ENCODE measurements around the gene KCNA2.

The KCNA2 gene

GRCh38 chr1:110628323-110629105, 22.4 kb upstream of the KCNA2 start:
- Histone ChIP-seq H3K4me3 (ENCODE audit: low read depth in 1 of 5, low read length in 5 of 5) (no peak overlapping the region), H3K9me3 (ENCODE audit: control insufficient read depth in 5 of 5, low read length in 5 of 5) (no peaks in the 10 kb centered on the region), H3K27me3 (ENCODE audit: control insufficient read depth in 5 of 5, insufficient read depth in 4 of 5, low read length in 5 of 5) (peaks cover 0 to 6% (median 3%) of the 10 kb centered on the region in 5 donors), H3K4me1 (ENCODE audit: control insufficient read depth in 5 of 5, insufficient read depth in 5 of 5, low read length in 5 of 5) (peaks cover 0 to 7% (median 0%) of the 10 kb centered on the region in 5 donors), H3K36me3 (ENCODE audit: control insufficient read depth in 5 of 5, insufficient read depth in 5 of 5, low read length in 5 of 5) (no peaks in the 10 kb centered on the region), H3K9ac (ENCODE audit: low read length in 5 of 5) (no peak overlapping the region), H3K27ac (ENCODE audit: low read depth, low read length) (no peak overlapping the region)

GRCh38 chr1:110627764-110628163, 21.6 kb upstream of the KCNA2 start:
- Histone ChIP-seq H3K9me3 (ENCODE audit: control insufficient read depth in 5 of 5, low read length in 5 of 5) (no peaks in the 10 kb centered on the region), H3K4me1 (ENCODE audit: control insufficient read depth in 5 of 5, insufficient read depth in 5 of 5, low read length in 5 of 5) (peaks cover 0 to 7% (median 0%) of the 10 kb centered on the region in 5 donors), H3K36me3 (ENCODE audit: control insufficient read depth in 5 of 5, insufficient read depth in 5 of 5, low read length in 5 of 5) (no peaks in the 10 kb centered on the region), H3K27me3 (ENCODE audit: control insufficient read depth in 5 of 5, insufficient read depth in 4 of 5, low read length in 5 of 5) (peaks cover 0 to 6% (median 3%) of the 10 kb centered on the region in 5 donors), H3K27ac (ENCODE audit: low read depth, low read length) (no peak overlapping the region), H3K4me3 (ENCODE audit: low read depth in 1 of 5, low read length in 5 of 5) (no peak overlapping the region), H3K9ac (ENCODE audit: low read length in 5 of 5) (no peak overlapping the region)

DNA sequence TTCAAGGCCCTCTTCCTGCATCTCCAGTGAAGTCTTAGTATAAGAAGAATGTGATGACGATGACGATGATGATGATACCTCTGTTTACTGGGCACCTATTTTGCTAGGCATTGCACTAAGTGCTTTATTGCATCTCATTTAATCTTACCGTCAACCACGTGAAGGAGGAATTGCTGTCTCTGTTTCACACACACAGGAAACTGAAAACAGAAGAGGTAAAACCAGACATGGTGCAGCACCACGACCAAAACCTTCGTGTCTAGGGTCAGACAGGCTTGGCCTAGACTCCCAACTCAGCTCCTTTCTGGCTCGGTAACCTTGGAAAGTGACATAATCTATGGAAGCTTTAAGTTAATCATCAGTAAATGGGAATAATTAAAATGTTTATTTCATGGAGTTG, 20.7 kb upstream of the KCNA2 start:
- peaks cover 0 to 6% (median 2%) of the 10 kb centered on the region in 5 donors for H3K27me3 ChIP-seq (ENCODE audit: control insufficient read depth in 5 of 5, insufficient read depth in 4 of 5, low read length in 5 of 5)
- no peak overlapping the region for H3K9ac ChIP-seq (ENCODE audit: low read length in 5 of 5)
- no peak overlapping the region for H3K27ac ChIP-seq (ENCODE audit: low read depth, low read length)
- peaks cover 0 to 7% (median 0%) of the 10 kb centered on the region in 5 donors for H3K4me1 ChIP-seq (ENCODE audit: control insufficient read depth in 5 of 5, insufficient read depth in 5 of 5, low read length in 5 of 5)
- H3K9me3 ChIP-seq (ENCODE audit: control insufficient read depth in 5 of 5, low read length in 5 of 5): no peaks in the 10 kb centered on the region
- no peak overlapping the region for H3K4me3 ChIP-seq (ENCODE audit: low read depth in 1 of 5, low read length in 5 of 5)
- no peaks in the 10 kb centered on the region for H3K36me3 ChIP-seq (ENCODE audit: control insufficient read depth in 5 of 5, insufficient read depth in 5 of 5, low read length in 5 of 5)

- no peak overlapping the region for H3K27ac ChIP-seq (ENCODE audit: low read depth, low read length)
- no peak overlapping the region for H3K9ac ChIP-seq (ENCODE audit: low read length in 5 of 5)
- no peaks in the 10 kb centered on the region for H3K9me3 ChIP-seq (ENCODE audit: control insufficient read depth in 5 of 5, low read length in 5 of 5)
- peaks cover 0 to 11% (median 9%) of the 10 kb centered on the region in 5 donors for H3K4me1 ChIP-seq (ENCODE audit: control insufficient read depth in 5 of 5, insufficient read depth in 5 of 5, low read length in 5 of 5)
- no peak overlapping the region for H3K4me3 ChIP-seq (ENCODE audit: low read depth in 1 of 5, low read length in 5 of 5)
- H3K27me3 ChIP-seq (ENCODE audit: control insufficient read depth in 5 of 5, insufficient read depth in 4 of 5, low read length in 5 of 5): peaks cover 10 to 30% (median 26%) of the 10 kb centered on the region in 5 donors
- no peaks in the 10 kb centered on the region for H3K36me3 ChIP-seq (ENCODE audit: control insufficient read depth in 5 of 5, insufficient read depth in 5 of 5, low read length in 5 of 5)
Measured at GRCh38 chr1:110620686-110621085, 14.5 kb upstream of the KCNA2 start.

DNA sequence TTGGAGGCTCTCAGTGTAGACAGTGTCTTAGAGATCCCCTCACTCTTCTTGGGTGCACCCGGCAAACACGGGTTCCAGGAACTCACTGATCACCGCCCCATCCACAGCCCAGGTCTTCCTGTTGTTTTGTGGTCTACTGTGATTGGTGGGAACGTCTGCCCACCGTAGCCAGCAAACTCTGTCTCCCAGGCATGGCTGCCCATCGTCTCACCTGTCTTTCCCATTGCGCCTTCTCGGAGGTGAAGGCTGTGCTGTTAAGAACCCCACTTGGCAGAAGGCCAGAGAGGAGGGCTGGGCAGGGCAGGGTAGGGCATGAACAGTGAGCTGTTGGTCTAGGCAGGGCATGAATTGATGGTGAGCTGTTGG, 14.1 kb upstream of the KCNA2 start:
- Histone ChIP-seq H3K9ac (ENCODE audit: low read length in 5 of 5) (no peak overlapping the region), H3K27ac (ENCODE audit: low read depth, low read length) (no peak overlapping the region), H3K27me3 (ENCODE audit: control insufficient read depth in 5 of 5, insufficient read depth in 4 of 5, low read length in 5 of 5) (peaks cover 10 to 30% (median 27%) of the 10 kb centered on the region in 5 donors), H3K4me1 (ENCODE audit: control insufficient read depth in 5 of 5, insufficient read depth in 5 of 5, low read length in 5 of 5) (peaks cover 0 to 11% (median 9%) of the 10 kb centered on the region in 5 donors), H3K4me3 (ENCODE audit: low read depth in 1 of 5, low read length in 5 of 5) (no peak overlapping the region), H3K9me3 (ENCODE audit: control insufficient read depth in 5 of 5, low read length in 5 of 5) (no peaks in the 10 kb centered on the region), H3K36me3 (ENCODE audit: control insufficient read depth in 5 of 5, insufficient read depth in 5 of 5, low read length in 5 of 5) (no peaks in the 10 kb centered on the region)

DNA sequence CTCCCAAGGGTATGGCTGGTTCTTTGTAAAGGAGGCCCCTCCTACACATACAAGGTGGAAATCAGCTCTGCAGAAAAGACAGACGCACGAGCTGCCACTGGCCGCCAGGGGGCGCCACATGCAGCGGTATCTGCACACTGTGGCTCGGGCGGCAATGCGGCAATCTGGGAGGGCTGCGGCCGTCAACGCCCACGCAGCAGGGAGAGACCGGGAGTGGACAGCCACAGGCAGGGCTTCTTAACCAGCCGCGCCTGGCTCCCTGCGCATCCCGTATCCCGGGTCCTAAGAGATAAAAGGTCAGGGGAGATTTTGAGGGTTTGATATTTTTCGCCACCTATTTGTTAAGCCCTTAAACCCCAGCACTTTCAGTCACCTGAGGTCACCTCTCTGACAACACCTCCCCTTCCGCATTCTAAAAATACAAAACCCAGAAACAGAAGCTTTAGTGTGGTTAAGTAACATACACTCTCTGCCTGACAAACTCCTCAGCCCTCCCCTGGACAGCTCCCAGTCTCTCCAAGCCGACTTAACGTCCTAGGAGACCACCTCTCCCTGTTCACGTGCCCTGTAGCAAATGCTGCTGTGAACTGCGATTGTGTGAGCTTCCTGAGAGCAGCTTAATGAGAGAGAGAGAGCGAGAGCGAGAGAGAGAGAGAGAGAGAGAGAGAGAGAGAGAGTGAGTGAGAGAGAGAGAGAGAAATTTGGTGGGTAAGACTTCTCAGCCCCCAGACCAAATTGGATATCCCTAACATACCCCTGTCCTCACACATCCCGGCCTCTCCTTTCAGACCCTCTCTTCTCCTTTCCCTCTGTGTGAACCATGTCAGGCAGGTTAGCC, 13.5 kb upstream of the KCNA2 start:
- Histone ChIP-seq H3K36me3 (ENCODE audit: control insufficient read depth in 5 of 5, insufficient read depth in 5 of 5, low read length in 5 of 5) (no peaks in the 10 kb centered on the region), H3K27ac (ENCODE audit: low read depth, low read length) (no peak overlapping the region), H3K9ac (ENCODE audit: low read length in 5 of 5) (no peak overlapping the region), H3K4me3 (ENCODE audit: low read depth in 1 of 5, low read length in 5 of 5) (peak overlapping the region in 2 of 5 donors; percentile 8 to 18), H3K27me3 (ENCODE audit: control insufficient read depth in 5 of 5, insufficient read depth in 4 of 5, low read length in 5 of 5) (peaks cover 13 to 30% (median 27%) of the 10 kb centered on the region in 5 donors), H3K4me1 (ENCODE audit: control insufficient read depth in 5 of 5, insufficient read depth in 5 of 5, low read length in 5 of 5) (peaks cover 0 to 11% (median 9%) of the 10 kb centered on the region in 5 donors), H3K9me3 (ENCODE audit: control insufficient read depth in 5 of 5, low read length in 5 of 5) (no peaks in the 10 kb centered on the region)

GRCh38 chr1:110618668-110619067, 12.5 kb upstream of the KCNA2 start:
- peaks cover 14 to 32% (median 27%) of the 10 kb centered on the region in 5 donors for H3K27me3 ChIP-seq (ENCODE audit: control insufficient read depth in 5 of 5, insufficient read depth in 4 of 5, low read length in 5 of 5)

GRCh38 chr1:110617589-110617988, 11.4 kb upstream of the KCNA2 start:
- H3K9ac ChIP-seq (ENCODE audit: low read length in 5 of 5): no peak overlapping the region
- H3K36me3 ChIP-seq (ENCODE audit: control insufficient read depth in 5 of 5, insufficient read depth in 5 of 5, low read length in 5 of 5): no peaks in the 10 kb centered on the region
- peaks cover 20 to 35% (median 27%) of the 10 kb centered on the region in 5 donors for H3K27me3 ChIP-seq (ENCODE audit: control insufficient read depth in 5 of 5, insufficient read depth in 4 of 5, low read length in 5 of 5)
- no peak overlapping the region for H3K27ac ChIP-seq (ENCODE audit: low read depth, low read length)
- peaks cover 0 to 11% (median 9%) of the 10 kb centered on the region in 5 donors for H3K4me1 ChIP-seq (ENCODE audit: control insufficient read depth in 5 of 5, insufficient read depth in 5 of 5, low read length in 5 of 5)
- no peak overlapping the region for H3K4me3 ChIP-seq (ENCODE audit: low read depth in 1 of 5, low read length in 5 of 5)
- H3K9me3 ChIP-seq (ENCODE audit: control insufficient read depth in 5 of 5, low read length in 5 of 5): no peaks in the 10 kb centered on the region

More at GRCh38 chr1:110618668-110619067, 12.5 kb upstream of the KCNA2 start:
- H3K36me3 ChIP-seq (ENCODE audit: control insufficient read depth in 5 of 5, insufficient read depth in 5 of 5, low read length in 5 of 5): no peaks in the 10 kb centered on the region
- H3K9ac ChIP-seq (ENCODE audit: low read length in 5 of 5): no peak overlapping the region
- H3K4me3 ChIP-seq (ENCODE audit: low read depth in 1 of 5, low read length in 5 of 5): no peak overlapping the region
- H3K4me1 ChIP-seq (ENCODE audit: control insufficient read depth in 5 of 5, insufficient read depth in 5 of 5, low read length in 5 of 5): peaks cover 0 to 11% (median 9%) of the 10 kb centered on the region in 5 donors
- H3K27ac ChIP-seq (ENCODE audit: low read depth, low read length): no peak overlapping the region
- H3K9me3 ChIP-seq (ENCODE audit: control insufficient read depth in 5 of 5, low read length in 5 of 5): no peaks in the 10 kb centered on the region

- peaks cover 20 to 40% (median 27%) of the 10 kb centered on the region in 5 donors for H3K27me3 ChIP-seq (ENCODE audit: control insufficient read depth in 5 of 5, insufficient read depth in 4 of 5, low read length in 5 of 5)
Measured at GRCh38 chr1:110617116-110617515, 11.0 kb upstream of the KCNA2 start.

GRCh38 chr1:110616587-110616986, 10.4 kb upstream of the KCNA2 start:
- Histone ChIP-seq H3K4me1 (ENCODE audit: control insufficient read depth in 5 of 5, insufficient read depth in 5 of 5, low read length in 5 of 5) (peaks cover 2 to 11% (median 9%) of the 10 kb centered on the region in 5 donors), H3K27ac (ENCODE audit: low read depth, low read length) (no peak overlapping the region), H3K9me3 (ENCODE audit: control insufficient read depth in 5 of 5, low read length in 5 of 5) (no peaks in the 10 kb centered on the region), H3K9ac (ENCODE audit: low read length in 5 of 5) (no peak overlapping the region), H3K4me3 (ENCODE audit: low read depth in 1 of 5, low read length in 5 of 5) (no peak overlapping the region), H3K27me3 (ENCODE audit: control insufficient read depth in 5 of 5, insufficient read depth in 4 of 5, low read length in 5 of 5) (peaks cover 20 to 41% (median 27%) of the 10 kb centered on the region in 5 donors), H3K36me3 (ENCODE audit: control insufficient read depth in 5 of 5, insufficient read depth in 5 of 5, low read length in 5 of 5) (no peaks in the 10 kb centered on the region)

More at GRCh38 chr1:110617116-110617515, 11.0 kb upstream of the KCNA2 start:
- Histone ChIP-seq H3K9ac (ENCODE audit: low read length in 5 of 5) (no peak overlapping the region), H3K27ac (ENCODE audit: low read depth, low read length) (no peak overlapping the region), H3K9me3 (ENCODE audit: control insufficient read depth in 5 of 5, low read length in 5 of 5) (no peaks in the 10 kb centered on the region), H3K4me1 (ENCODE audit: control insufficient read depth in 5 of 5, insufficient read depth in 5 of 5, low read length in 5 of 5) (peaks cover under 1 to 11% (median 9%) of the 10 kb centered on the region in 5 donors), H3K4me3 (ENCODE audit: low read depth in 1 of 5, low read length in 5 of 5) (no peak overlapping the region), H3K36me3 (ENCODE audit: control insufficient read depth in 5 of 5, insufficient read depth in 5 of 5, low read length in 5 of 5) (no peaks in the 10 kb centered on the region)

Measured in subcutaneous abdominal adipose tissue (tissue), 5 donors.